GM12865 (cell line): Measurements from ENCODE around the gene SERTAD3.

Experiments
- DNase-seq: peaks from one replicate; pipeline ENCODE4 v3.0.0; 2010; ENCODE audit warnings: low read depth
- H3K4me3 ChIP-seq: 2 replicates; pipeline ENCODE4 v1.5.1; 2011; ENCODE audit warnings: mild to moderate bottlenecking, low read depth, low read length, control low read depth
- TF ChIP-seq, protein P1 (sequence below): IDR thresholded peaks from 2 replicates; pipeline ENCODE4 v1.5.1; 2011; ENCODE audit warnings: low read length, control low read depth, low read depth, inconsistent platforms; ENCODE audit not compliant: insufficient read depth; ENCODE audit errors: missing control alignments

SERTAD3 gene

DNA sequence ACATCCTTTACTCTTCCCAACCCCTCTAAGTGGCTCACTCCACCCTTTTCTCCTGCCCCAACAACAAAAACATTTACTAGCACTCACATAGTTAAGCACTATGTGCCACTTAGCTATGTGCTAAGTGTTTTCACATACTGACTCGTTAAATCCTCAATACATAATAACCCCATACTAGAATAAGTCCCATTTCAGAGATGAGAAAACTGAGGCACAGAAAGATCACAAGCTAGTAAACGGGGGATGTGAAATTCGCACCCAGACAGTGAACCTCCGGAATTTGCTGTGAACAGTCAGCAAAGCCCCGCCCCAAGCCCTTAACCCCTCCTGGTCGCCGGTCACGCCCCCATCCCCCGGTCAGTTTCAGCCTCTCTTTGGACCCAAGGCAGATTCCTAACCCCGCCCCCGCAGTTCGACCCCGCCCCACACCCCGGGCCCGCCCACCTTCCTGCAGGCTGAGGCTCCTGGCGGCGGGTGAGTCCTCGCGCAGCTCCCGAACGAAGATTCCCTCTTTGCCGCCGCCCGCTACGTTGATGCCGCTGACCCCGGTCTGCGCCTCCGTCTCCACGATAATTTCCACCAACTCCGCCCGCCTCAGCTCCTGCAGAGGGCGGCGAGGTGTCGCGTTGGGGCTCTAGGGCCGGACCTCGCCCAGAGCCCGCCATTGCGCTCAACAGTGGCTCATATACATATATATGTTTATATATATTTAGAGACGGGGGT is 40.7 kb downstream of the SERTAD3 start:
- peak; percentile 97 for DNase-seq
- TF ChIP-seq, protein P1, sequence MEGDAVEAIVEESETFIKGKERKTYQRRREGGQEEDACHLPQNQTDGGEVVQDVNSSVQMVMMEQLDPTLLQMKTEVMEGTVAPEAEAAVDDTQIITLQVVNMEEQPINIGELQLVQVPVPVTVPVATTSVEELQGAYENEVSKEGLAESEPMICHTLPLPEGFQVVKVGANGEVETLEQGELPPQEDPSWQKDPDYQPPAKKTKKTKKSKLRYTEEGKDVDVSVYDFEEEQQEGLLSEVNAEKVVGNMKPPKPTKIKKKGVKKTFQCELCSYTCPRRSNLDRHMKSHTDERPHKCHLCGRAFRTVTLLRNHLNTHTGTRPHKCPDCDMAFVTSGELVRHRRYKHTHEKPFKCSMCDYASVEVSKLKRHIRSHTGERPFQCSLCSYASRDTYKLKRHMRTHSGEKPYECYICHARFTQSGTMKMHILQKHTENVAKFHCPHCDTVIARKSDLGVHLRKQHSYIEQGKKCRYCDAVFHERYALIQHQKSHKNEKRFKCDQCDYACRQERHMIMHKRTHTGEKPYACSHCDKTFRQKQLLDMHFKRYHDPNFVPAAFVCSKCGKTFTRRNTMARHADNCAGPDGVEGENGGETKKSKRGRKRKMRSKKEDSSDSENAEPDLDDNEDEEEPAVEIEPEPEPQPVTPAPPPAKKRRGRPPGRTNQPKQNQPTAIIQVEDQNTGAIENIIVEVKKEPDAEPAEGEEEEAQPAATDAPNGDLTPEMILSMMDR: no peak
- peak overlapping the region; percentile 86 for H3K4me3 ChIP-seq

DNA sequence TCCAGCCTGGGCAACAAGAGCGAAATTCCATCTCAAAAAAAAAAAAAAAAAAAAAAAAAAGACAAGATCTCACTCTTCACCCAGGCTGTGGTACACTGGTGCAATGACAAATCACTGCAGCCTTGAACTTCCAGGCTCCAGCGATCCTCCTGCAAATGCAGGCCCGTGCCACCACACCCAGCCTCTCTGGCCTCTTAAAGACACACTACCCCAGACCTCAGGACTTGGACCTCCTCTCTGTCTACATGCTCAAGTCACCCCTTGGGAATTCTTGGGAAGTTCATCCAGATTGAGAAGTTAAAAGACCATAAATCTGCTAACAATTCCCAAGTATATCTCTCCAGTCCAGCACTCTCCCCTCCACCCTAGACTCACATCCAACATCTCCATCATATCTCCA is 43.6 kb downstream of the SERTAD3 start:
- H3K4me3 ChIP-seq: no peak overlapping the region
- DNase-seq: no peak
- TF ChIP-seq, protein P1: no peak

DNA sequence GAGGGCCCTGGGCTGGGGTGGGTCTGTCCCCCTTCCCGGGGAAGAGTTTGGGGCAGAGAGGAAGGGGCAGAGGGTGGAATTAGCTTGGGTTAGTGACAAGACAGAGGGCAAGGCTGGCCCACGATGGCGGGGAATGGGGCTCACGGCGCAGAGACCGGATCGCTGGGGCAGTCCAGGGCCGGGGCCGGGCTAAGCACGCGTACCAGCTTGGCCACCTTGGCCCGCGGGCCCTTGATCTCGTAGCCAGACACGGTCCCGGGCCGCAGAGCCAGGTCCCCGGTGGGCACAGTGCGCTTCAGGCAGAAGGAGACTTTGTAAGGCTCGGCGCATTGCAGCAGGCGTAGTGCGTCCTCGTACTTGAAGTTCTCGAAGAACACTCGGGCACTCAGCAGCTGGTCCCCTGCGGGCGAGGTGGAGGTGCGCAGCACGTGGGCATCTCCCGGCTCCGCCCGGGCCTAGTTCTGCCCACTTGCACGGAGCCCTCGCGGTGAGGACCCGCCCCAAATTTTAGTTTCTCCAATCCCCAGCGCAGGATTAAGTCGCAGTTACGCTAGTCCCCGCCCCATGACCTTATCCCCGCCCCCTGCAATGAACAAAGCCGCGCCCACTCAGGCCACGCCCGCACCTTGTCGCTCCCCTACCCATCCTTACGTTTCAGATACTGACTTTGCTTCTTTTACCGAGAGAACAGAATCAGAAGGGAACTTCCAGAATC is 45.6 kb downstream of the SERTAD3 start:
- TF ChIP-seq, protein P1: no peak
- DNase-seq: peak; percentile 32
- H3K4me3 ChIP-seq: no peak overlapping the region

DNA sequence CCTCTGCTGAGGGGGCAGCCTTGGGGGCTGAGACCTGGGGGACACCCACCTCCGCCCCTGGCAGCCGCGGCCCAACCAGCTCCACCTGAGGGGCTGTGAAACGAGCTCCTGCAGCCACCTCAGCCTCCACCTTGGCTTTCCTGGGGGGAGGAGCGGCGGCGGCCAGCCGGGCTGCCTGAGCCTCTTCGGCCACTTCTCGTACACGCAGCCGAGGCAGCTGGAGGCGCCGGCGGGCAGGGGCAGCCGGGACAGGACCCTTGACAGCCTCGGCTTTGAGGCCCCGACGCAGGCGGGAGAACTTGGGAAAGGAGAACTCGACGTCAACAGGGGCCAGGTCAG is 46.6 kb downstream of the SERTAD3 start:
- no peak for DNase-seq
- H3K4me3 ChIP-seq: no peak overlapping the region
- TF ChIP-seq, protein P1: no peak

DNA sequence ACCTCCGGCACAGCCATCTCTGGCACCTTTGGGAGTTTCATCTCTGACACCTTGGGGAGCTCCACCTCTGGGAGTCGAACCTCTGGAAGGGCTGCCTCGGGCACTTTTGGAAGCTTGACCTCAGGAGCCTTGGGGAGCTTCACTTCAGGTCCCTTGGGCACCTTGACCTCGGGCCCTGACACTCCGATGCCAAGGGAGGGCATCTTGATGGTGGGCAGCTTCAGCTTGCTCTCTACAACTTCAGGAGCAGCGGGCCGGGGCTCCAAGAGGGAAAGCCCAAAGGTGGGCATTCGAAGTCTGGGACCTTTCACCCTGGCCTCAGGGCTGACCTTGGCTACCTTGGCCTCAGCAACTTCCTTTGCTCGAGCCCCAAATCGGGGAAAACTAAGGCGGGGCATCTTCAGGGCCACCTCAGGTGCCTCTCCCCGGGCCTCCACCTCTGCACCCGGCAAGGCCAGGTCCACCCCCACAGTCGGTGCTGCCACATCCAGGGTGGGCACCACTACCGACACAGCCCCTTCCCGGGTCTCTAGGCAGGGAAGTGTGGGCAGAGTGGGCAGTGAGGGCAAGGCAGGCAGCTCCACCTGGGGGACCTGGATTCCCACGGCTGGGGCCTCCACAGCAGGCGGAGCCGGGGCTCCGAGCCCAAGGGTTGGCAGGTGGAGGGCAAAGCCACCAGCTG is 47.1 kb downstream of the SERTAD3 start:
- TF ChIP-seq, protein P1: no peak
- no peak overlapping the region for H3K4me3 ChIP-seq

DNA sequence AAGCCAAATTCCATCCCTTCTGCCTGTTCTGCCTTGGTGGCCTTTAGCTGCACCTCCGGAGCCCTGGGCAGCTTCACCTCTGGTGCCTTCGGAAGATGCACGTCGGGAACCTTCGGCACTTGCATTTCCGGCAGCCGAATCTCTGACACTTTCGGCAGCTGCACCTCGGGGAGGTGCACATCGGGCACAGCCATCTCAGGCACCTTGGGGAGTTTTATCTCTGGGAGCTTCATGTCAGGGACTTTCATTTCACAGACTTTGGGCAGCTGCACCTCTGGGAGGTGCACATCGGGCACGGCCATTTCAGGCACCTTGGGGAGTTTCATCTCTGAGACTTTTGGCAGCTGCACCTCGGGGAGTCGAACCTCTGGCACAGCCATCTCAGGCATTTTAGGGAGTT is 48.2 kb downstream of the SERTAD3 start:
- H3K4me3 ChIP-seq: no peak overlapping the region
- no peak for DNase-seq
- TF ChIP-seq, protein P1: no peak

More for the DNA sequence above, 47.1 kb downstream of the SERTAD3 start:
- no peak for DNase-seq
